GM20000 (cell line): ENCODE data around the gene SPATS2.

Source experiments
- DNase-seq: peaks from one replicate; pipeline ENCODE4 v3.0.0; 2012; ENCODE audit warnings: low spot score
- TF ChIP-seq, protein P1 (sequence below): IDR thresholded peaks from 2 replicates; pipeline ENCODE4 v1.5.1; 2012; ENCODE audit warnings: mild to moderate bottlenecking, control low read depth; ENCODE audit errors: extremely low read depth, missing control alignments

Gene SPATS2

GRCh38 chr12:49540229-49541139 lies 173.2 kb downstream of the SPATS2 start:
- peak; percentile 36 for DNase-seq
- TF ChIP-seq, protein P1, sequence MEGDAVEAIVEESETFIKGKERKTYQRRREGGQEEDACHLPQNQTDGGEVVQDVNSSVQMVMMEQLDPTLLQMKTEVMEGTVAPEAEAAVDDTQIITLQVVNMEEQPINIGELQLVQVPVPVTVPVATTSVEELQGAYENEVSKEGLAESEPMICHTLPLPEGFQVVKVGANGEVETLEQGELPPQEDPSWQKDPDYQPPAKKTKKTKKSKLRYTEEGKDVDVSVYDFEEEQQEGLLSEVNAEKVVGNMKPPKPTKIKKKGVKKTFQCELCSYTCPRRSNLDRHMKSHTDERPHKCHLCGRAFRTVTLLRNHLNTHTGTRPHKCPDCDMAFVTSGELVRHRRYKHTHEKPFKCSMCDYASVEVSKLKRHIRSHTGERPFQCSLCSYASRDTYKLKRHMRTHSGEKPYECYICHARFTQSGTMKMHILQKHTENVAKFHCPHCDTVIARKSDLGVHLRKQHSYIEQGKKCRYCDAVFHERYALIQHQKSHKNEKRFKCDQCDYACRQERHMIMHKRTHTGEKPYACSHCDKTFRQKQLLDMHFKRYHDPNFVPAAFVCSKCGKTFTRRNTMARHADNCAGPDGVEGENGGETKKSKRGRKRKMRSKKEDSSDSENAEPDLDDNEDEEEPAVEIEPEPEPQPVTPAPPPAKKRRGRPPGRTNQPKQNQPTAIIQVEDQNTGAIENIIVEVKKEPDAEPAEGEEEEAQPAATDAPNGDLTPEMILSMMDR, result no peak

- TF ChIP-seq, protein P1, result no peak
Measured at GRCh38 chr12:49541140-49541861, 174.0 kb downstream of the SPATS2 start.

GRCh38 chr12:49541911-49542505 lies 174.7 kb downstream of the SPATS2 start:
- TF ChIP-seq, protein P1, result no peak
- DNase-seq, result no peak

More at GRCh38 chr12:49541140-49541861, 174.0 kb downstream of the SPATS2 start:
- DNase-seq, result peak; percentile 26

DNA sequence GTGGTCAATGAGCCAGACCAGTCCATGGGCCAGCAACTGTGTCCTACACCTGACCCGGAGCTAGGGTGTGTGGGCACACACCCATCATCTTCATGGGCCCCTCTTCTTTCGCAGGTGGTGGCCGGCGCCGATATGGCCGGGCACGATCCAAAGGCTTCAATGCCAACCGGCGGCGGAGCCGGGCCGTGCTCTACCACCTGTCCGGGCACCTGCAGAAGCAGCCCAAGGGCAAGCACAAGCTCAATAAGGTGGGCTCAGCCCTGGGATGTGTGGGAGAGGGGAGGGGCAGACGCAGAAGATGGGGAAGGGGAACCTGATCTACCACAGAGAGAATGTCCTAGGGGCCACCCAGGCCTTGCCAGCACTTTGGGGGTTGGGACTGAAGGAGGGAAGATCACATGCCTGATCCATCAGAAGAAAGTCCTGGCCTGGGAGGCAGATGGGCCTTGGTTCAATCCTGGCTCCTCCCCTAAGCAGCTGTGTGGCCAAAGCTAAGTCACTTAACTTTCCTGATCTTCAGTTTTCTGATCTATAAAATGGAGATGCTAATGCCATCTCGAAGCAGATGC lies 175.4 kb downstream of the SPATS2 start:
- DNase-seq, result no peak
- TF ChIP-seq, protein P1, result no peak

DNA sequence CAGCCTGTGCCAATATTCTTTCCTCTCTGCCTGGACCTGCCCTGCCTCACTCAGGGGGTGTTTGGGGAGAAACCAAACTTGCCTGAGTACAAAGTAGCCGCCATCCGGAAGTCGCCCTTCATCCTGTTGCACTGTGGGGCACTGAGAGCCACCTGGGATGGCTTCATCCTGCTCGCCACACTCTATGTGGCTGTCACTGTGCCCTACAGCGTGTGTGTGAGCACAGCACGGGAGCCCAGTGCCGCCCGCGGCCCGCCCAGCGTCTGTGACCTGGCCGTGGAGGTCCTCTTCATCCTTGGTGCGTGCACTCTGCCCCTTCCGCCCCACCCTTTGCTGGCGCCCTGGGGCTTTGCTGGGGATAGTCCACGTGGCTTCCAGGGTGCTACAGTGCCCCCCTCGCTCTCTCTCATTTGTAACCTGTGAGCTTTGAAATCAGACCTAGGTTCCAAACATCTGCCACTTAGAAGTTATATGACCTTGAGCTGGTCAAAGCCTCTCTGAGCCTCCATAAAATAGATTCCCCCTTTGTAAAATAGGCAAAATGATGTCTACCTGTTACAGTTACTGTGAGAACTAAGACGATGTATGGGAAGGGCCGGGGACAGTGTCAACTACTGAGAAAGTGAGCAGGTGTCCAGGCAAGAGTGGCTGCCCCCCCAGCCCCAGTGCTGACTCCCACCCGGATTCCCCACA lies 176.1 kb downstream of the SPATS2 start:
- TF ChIP-seq, protein P1, result no peak
- DNase-seq, result no peak

GRCh38 chr12:49543914-49544815 lies 176.9 kb downstream of the SPATS2 start:
- DNase-seq, result no peak
- TF ChIP-seq, protein P1, result no peak
